ENCODE data around the gene PRTFDC1. TPM values are rescaled to one million over a fixed set of nuclear protein-coding genes. Genes with fewer than 3 reads are reported as not detected.

Gene PRTFDC1
- total RNA-seq, 3 donors from 2014 or later (not counting 1 experiment from before 2014, with no cell fraction given): 1.2 to 1.9 (median 1.4) TPM

DNA sequence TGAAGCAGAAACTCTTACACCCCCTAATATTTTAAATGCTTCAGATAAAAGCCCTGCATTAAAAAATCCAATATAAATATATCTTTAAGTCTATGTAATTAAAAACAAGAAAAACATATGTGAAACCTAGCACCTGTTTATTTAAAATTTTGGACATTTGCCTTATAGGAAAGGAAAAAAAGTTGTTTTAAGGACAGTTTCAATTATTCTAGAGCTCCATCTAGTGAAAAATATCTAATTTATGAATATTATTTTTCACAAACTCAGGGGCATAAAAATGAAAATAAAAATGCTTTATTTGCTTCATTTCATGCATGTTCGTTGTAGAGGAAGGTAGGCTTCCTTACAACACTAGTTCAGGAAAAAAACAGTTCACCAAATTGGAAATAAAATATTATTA is 37.5 kb upstream of the PRTFDC1 start:
- DNase-seq: no peak
- Mint-ChIP-seq H3K27me3 (ENCODE audit: low read depth in 2 of 2) (no peaks in the 10 kb centered on the region), H3K27ac (no peak overlapping the region), H3K9me3 (no peaks in the 10 kb centered on the region), H3K4me1 (no peaks in the 10 kb centered on the region), H3K4me3 (no peak overlapping the region), H3K36me3 (no peaks in the 10 kb centered on the region)
- intact Hi-C loops (cut with micrococcal nuclease): loop anchor here (1.0 kb wide), 1 partner anchor 347 kb away; no protein-coding TSS in a partner anchor
- no peaks in the 10 kb centered on the region for H3K4me1 ChIP-seq (ENCODE audit: control insufficient read depth, insufficient read depth, low read length)
- ATAC-seq: no peak
- no peak overlapping the region for H3K27ac ChIP-seq (ENCODE audit: low read length)
- H3K36me3 ChIP-seq (ENCODE audit: control insufficient read depth, insufficient read depth, low read length): no peaks in the 10 kb centered on the region
- H3K27me3 ChIP-seq (ENCODE audit: control insufficient read depth, insufficient read depth, low read length): no peaks in the 10 kb centered on the region
- no CpG with 5 or more reads among the region's 1 CpG for WGBS (ENCODE audit: insufficient coverage)
- H3K4me3 ChIP-seq (ENCODE audit: low read length): no peak overlapping the region
- no peaks in the 10 kb centered on the region for H3K9me3 ChIP-seq (ENCODE audit: control insufficient read depth, insufficient read depth, low read length)
- TF ChIP-seq, protein P1, sequence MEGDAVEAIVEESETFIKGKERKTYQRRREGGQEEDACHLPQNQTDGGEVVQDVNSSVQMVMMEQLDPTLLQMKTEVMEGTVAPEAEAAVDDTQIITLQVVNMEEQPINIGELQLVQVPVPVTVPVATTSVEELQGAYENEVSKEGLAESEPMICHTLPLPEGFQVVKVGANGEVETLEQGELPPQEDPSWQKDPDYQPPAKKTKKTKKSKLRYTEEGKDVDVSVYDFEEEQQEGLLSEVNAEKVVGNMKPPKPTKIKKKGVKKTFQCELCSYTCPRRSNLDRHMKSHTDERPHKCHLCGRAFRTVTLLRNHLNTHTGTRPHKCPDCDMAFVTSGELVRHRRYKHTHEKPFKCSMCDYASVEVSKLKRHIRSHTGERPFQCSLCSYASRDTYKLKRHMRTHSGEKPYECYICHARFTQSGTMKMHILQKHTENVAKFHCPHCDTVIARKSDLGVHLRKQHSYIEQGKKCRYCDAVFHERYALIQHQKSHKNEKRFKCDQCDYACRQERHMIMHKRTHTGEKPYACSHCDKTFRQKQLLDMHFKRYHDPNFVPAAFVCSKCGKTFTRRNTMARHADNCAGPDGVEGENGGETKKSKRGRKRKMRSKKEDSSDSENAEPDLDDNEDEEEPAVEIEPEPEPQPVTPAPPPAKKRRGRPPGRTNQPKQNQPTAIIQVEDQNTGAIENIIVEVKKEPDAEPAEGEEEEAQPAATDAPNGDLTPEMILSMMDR (IDR thresholded peaks at IDR 0.05): no peak

DNA sequence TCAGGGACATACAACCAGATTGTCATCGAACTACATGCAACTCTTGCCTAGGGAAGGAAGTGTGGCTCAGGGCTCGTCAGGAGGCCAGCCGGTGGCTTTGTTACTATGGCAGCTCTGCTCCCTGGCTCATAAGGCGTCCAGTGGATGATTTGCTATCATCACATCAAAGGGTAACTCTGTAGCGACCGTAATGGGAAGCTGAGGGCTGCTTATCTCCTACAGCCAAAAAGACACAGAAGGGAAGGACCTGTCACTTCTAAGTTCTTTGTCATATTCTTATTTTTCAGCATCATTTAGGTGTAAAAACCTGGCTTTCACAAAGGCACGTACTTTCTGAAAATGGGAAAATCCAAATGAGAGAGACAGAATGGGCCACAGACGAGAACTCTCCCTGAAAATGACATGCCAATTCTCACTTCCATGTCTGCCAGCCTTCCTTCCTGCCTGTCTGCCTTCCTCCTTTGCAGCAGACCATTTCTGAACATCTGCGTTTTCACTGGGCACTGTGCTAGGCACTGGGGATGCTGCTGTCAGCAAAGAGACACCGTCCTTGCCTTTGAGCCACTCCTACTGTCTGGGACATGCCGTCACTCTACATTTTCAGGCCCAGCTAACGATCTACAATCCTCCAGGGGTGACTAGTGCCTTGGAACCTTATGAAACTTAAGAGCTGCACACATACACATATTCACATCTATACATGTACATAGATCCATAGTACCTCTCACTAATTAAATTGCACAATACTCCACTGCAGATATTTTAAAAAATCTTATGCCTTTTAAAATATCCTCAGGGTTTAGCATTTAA is 36.6 kb upstream of the PRTFDC1 start:
- DNase-seq: no peak
- TF ChIP-seq, protein P1 (IDR thresholded peaks at IDR 0.05): no peak
- no peaks in the 10 kb centered on the region for H3K27me3 Mint-ChIP-seq (ENCODE audit: low read depth in 2 of 2)
- H3K4me3 Mint-ChIP-seq: no peak overlapping the region
- no peaks in the 10 kb centered on the region for H3K4me1 ChIP-seq (ENCODE audit: control insufficient read depth, insufficient read depth, low read length)
- no peak overlapping the region for H3K4me3 ChIP-seq (ENCODE audit: low read length)
- intact Hi-C loops (cut with micrococcal nuclease): no loop called here
- H3K36me3 ChIP-seq (ENCODE audit: control insufficient read depth, insufficient read depth, low read length): no peaks in the 10 kb centered on the region
- H3K27me3 ChIP-seq (ENCODE audit: control insufficient read depth, insufficient read depth, low read length): no peaks in the 10 kb centered on the region
- ATAC-seq: peak in 1 of 3 donors; percentile 60
- H3K36me3 Mint-ChIP-seq: no peaks in the 10 kb centered on the region
- H3K27ac ChIP-seq (ENCODE audit: low read length): no peak overlapping the region
- no peaks in the 10 kb centered on the region for H3K4me1 Mint-ChIP-seq
- 55% methylated on average over 12 of the region's 12 CpGs for WGBS (ENCODE audit: insufficient coverage)
- no peaks in the 10 kb centered on the region for H3K9me3 Mint-ChIP-seq
- H3K9me3 ChIP-seq (ENCODE audit: control insufficient read depth, insufficient read depth, low read length): no peaks in the 10 kb centered on the region
- no peak overlapping the region for H3K27ac Mint-ChIP-seq

DNA sequence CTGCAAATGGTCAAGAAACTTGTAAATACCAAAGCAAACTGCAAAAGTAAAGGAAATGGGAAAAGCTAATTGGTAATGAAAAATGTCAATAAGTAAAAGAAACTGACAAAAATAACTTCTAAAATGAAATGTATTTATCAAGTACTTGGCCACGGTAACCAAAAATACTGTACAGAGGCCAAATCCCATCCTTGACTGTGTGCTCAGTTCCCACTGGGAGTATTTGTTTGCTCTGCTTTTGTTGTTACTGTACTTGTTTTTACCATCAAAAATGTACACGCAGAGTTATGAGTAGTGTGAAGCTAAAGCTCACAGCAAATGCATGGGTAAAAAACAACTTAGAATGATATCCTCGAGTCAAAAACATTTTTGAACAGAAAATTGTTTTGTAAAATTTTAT is 32.5 kb upstream of the PRTFDC1 start:
- no peaks in the 10 kb centered on the region for H3K9me3 ChIP-seq (ENCODE audit: control insufficient read depth, insufficient read depth, low read length)
- H3K4me1 ChIP-seq (ENCODE audit: control insufficient read depth, insufficient read depth, low read length): no peaks in the 10 kb centered on the region
- no peaks in the 10 kb centered on the region for H3K36me3 ChIP-seq (ENCODE audit: control insufficient read depth, insufficient read depth, low read length)
- no peak overlapping the region for H3K27ac ChIP-seq (ENCODE audit: low read length)
- intact Hi-C loops (cut with micrococcal nuclease): no loop called here
- WGBS (ENCODE audit: insufficient coverage): 50% methylated on average over 2 of the region's 3 CpGs
- H3K27me3 Mint-ChIP-seq (ENCODE audit: low read depth in 2 of 2): peaks cover 0 to 3% of the 10 kb centered on the region in 2 donors
- no peaks in the 10 kb centered on the region for H3K9me3 Mint-ChIP-seq
- DNase-seq (no peak), ATAC-seq (no peak)
- no peaks in the 10 kb centered on the region for H3K36me3 Mint-ChIP-seq
- H3K4me3 ChIP-seq (ENCODE audit: low read length): no peak overlapping the region
- no peak overlapping the region for H3K4me3 Mint-ChIP-seq
- TF ChIP-seq, protein P1 (IDR thresholded peaks at IDR 0.05): no peak
- no peaks in the 10 kb centered on the region for H3K27me3 ChIP-seq (ENCODE audit: control insufficient read depth, insufficient read depth, low read length)
- H3K4me1 Mint-ChIP-seq: no peaks in the 10 kb centered on the region
- H3K27ac Mint-ChIP-seq: no peak overlapping the region

Data from natural killer cell (primary cell).